PFSK-1 (cell line): Measurements from ENCODE around the gene UST.

ENCODE experiments used
- FOXP2 ChIP-seq: optimal IDR thresholded peaks from 2 replicates; pipeline ENCODE3; 2011; ENCODE audit warnings: borderline replicate concordance, control low read depth, inconsistent platforms; ENCODE audit not compliant: insufficient read depth; ENCODE audit errors: extremely low read length, extremely low read depth
- POLR2AphosphoS5 ChIP-seq: IDR thresholded peaks from 2 replicates; pipeline ENCODE4 v1.6.1; 2012; ENCODE audit warnings: low read depth, mild to moderate bottlenecking, control low read depth, low read length, moderate library complexity
- REST ChIP-seq, 2 experiments: IDR thresholded peaks; 2 replicates each; pipeline versions ENCODE4 v1.6.1 to v1.8.0; 2011 to 2012; ENCODE audit warnings: low read depth in 2 of 2, low read length in 2 of 2, control low read depth in 1 of 2, inconsistent platforms in 1 of 2, mild to moderate bottlenecking in 1 of 2, moderate library complexity in 1 of 2; ENCODE audit not compliant: insufficient read depth in 1 of 2
- SIN3A ChIP-seq: IDR thresholded peaks from 2 replicates; pipeline ENCODE4 v1.6.1; 2012; ENCODE audit warnings: mild to moderate bottlenecking, low read length, moderate library complexity, borderline replicate concordance; ENCODE audit not compliant: insufficient read depth
- TAF1 ChIP-seq: IDR thresholded peaks from 2 replicates; pipeline ENCODE4 v1.6.1; 2012; ENCODE audit warnings: low read length, control low read depth, borderline replicate concordance; ENCODE audit not compliant: insufficient read depth

UST gene

GRCh38 chr6:149084808-149085556 is 338.2 kb downstream of the UST start:
- TF ChIP-seq POLR2AphosphoS5 (no peak), REST (IDR thresholded peaks at IDR 0.05; ENCODE audit: insufficient read depth in 1 of 2, low read depth in 2 of 2, low read length in 2 of 2) (no peak), FOXP2 (no peak)

- TF ChIP-seq REST (IDR thresholded peaks at IDR 0.05; ENCODE audit: insufficient read depth in 1 of 2, low read depth in 2 of 2, low read length in 2 of 2) = no peak
- TF ChIP-seq FOXP2 = no peak
- TF ChIP-seq POLR2AphosphoS5 = no peak
- no peak for TF ChIP-seq TAF1
- TF ChIP-seq SIN3A = no peak
Measured at GRCh38 chr6:149085557-149085938, 338.7 kb downstream of the UST start.

- TF ChIP-seq POLR2AphosphoS5 = no peak
- TF ChIP-seq TAF1 = no peak
- no peak for TF ChIP-seq SIN3A
- TF ChIP-seq FOXP2 = no peak
- no peak for TF ChIP-seq REST (IDR thresholded peaks at IDR 0.05; ENCODE audit: insufficient read depth in 1 of 2, low read depth in 2 of 2, low read length in 2 of 2)
Measured at GRCh38 chr6:149086363-149086762, 339.5 kb downstream of the UST start.

GRCh38 chr6:149087898-149088297 is 341.1 kb downstream of the UST start:
- no peak for TF ChIP-seq POLR2AphosphoS5
- TF ChIP-seq SIN3A = no peak
- no peak for TF ChIP-seq FOXP2
- no peak for TF ChIP-seq REST (IDR thresholded peaks at IDR 0.05; ENCODE audit: insufficient read depth in 1 of 2, low read depth in 2 of 2, low read length in 2 of 2)
- TF ChIP-seq TAF1 = no peak

GRCh38 chr6:149088361-149088760 is 341.5 kb downstream of the UST start:
- TF ChIP-seq SIN3A (no peak), TAF1 (no peak), REST (IDR thresholded peaks at IDR 0.05; ENCODE audit: insufficient read depth in 1 of 2, low read depth in 2 of 2, low read length in 2 of 2) (no peak)
